GM19023 (cell line): ENCODE results near the gene NDUFS5.
"Not testable (repeated sequence)": the region's sequence is repeated elsewhere in the genome, so short reads cannot be mapped to it uniquely, and the experiment has no call there.

Experiments
- ATAC-seq: cut with Tn5 transposase; IDR thresholded peaks from one replicate; pipeline ENCODE4 v1.9.1; 2021; ENCODE audit warnings: mild to moderate bottlenecking, moderate library complexity; ENCODE audit not compliant: unreplicated experiment

The NDUFS5 gene

GRCh38 chr1:39014956-39015355 is 11.2 kb upstream of the NDUFS5 start:
- not testable (repeated sequence) for ATAC-seq

DNA sequence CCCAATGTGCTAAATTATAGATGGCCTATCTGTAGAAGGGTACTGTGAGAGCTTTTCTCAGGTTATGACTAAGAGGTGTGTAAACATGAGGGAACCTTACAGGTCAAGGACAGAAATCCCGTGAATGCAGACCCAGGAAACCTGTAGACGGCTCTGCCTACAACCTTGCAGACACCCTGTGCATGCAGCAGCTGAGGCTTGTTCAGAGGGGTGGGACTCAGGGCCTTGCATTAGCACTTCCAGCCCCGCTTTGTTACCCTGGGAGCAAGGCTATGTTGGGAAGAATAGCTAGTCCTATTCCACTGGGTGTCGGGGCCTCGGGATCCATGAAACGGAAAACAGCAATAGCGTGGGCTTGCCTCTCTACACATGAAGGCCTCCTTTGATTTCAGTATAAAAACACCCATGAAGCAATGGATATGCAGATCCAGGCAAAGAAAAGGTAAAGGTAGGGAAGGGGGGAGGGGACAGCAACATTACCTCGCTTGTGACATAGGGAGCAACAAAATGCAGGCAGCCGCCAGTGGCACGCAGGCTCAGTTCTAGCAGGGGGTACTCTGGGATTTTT is 9.5 kb upstream of the NDUFS5 start:
- ATAC-seq: no peak

GRCh38 chr1:39017266-39017665 is 8.9 kb upstream of the NDUFS5 start:
- no peak for ATAC-seq

DNA sequence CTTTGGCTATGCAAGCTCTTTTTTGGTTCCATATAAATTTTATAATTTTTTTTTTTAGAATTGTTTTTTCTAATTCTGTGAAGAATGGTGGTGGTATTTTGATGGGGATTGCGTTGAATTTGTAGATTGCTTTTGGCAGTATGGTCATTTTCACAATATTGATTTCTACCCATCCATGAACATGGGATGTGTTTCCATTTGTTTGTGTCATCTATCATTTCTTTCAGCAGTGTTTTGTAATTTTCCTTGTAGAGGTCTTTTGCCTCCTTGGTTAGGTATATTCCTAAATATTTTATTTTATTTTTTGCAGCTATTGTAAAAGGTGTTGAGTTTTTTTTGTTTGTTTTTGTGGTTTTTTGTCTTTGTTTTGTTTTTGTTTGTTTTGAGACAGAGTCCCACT is 5.7 kb upstream of the NDUFS5 start:
- not testable (repeated sequence) for ATAC-seq

- ATAC-seq: no peak
These were observed 4.7 kb upstream of the NDUFS5 start for GRCh38 chr1:39021426-39021825.

DNA sequence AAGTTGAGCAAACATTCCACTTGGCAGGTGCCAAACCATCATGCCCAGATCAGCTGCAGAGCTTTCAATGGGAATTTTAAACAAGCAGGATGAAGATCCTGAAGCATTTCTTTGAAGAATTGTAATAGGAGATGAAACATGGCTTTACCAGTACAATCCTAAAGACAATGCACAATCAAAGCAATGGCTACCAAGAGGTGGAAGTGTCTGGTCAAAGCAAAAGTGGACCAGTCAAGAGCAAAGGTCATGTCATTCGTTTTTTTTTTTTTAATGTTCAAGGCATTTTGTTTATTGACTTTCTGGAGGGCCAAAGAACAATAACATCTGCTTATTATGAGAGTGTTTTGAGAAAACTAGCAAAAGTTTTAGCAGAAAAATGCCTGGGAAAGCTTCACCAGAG is 3.0 kb upstream of the NDUFS5 start:
- ATAC-seq: no peak

- ATAC-seq: no peak
These were observed 837 bp downstream of the NDUFS5 start for GRCh38 chr1:39026866-39027507.

DNA sequence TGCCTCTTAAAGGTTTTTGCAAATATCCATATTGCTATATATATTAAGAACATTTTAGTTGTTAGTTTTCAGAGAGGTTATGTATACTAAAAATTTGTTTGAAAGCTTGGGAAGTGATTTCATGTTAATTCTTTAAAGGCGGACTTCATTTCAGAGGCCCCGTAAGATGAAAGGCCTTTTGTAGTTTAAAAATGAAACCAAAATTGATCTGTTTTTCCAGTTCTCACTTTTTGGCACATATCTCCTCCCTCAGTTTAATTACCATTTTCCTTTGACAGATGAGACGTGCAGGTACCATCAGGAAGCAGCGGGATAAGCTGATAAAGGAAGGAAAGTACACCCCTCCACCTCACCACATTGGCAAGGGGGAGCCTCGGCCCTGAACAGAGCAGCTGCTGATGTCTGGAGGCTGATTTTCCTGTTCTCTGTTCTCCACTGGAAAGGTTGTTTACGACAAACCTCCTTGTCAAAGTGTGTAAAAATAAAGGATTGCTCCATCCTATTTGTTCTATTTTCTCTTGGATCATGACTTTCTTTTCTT is 8.0 kb downstream of the NDUFS5 start:
- ATAC-seq: no peak

DNA sequence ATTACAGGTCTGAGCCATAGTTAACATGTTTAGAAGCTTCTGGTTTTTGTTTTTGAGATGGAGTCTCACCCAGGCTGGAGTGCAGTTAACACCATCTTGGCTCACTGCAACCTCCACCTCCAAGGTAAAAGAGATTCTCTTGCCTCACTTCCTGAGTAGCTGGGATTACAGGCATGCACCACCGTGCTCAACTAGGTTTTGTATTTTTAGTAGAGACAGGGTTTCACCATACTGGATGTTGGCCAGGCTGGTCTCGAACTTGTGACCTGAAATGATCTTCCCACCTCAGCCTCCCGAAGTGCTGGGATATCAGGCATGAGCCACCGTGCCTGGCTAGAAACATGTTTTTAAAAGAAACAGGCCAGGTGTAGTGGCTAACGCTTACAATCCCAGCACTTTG is 10.5 kb downstream of the NDUFS5 start:
- no peak for ATAC-seq

- no peak for ATAC-seq
These were observed 17.4 kb downstream of the NDUFS5 start for GRCh38 chr1:39043513-39043912.

DNA sequence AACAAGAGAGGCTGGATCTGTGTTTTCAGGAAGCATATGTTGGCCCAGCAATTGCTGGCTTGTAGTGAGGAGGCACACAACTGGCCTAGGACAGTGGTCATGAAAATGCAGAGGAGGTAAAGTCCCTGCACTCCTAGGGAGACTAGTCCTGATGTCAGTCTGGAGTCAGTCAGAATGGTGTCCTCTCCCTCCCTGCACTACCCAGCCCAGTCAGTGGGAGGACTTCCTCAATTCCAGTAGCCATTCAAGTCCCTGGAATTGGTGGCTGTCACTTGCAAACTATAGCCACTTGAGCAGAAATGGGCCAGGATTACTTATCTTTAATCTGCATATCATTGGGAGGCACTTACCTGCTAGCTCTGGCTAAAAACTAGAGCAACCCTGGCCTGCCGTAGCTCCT is 18.6 kb downstream of the NDUFS5 start:
- no peak for ATAC-seq

- no peak for ATAC-seq
These were observed 19.1 kb downstream of the NDUFS5 start for GRCh38 chr1:39045231-39045630.

DNA sequence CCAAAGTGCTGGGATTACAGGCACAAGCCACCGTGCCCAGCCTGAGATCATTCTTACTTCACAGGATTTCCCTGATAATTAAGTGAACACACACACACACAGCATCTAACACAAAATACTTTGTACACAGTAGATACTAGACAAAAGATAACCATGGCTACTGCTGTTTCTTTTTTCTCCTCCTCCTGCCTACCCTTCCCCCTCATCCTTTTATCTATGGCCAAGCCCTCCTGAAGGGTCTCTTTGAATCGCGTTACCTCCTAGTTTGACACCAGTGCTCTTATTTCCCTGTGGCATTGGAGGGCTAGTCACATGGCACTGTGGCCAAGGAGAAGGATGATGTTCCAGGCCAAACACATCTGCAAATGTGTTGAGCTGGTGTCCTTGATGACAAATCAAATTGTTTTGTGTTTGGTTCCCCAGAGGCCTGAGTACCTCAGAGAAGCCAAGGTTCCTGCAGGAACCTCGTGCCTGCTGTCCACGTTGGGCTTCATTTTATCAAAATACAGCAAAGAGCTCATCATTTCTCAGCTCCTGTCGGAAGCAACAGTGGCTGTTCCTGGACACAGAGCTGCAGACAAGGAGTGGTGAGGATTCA is 20.6 kb downstream of the NDUFS5 start:
- ATAC-seq: no peak

- ATAC-seq: no peak
These were observed 21.5 kb downstream of the NDUFS5 start for GRCh38 chr1:39047374-39048229.

DNA sequence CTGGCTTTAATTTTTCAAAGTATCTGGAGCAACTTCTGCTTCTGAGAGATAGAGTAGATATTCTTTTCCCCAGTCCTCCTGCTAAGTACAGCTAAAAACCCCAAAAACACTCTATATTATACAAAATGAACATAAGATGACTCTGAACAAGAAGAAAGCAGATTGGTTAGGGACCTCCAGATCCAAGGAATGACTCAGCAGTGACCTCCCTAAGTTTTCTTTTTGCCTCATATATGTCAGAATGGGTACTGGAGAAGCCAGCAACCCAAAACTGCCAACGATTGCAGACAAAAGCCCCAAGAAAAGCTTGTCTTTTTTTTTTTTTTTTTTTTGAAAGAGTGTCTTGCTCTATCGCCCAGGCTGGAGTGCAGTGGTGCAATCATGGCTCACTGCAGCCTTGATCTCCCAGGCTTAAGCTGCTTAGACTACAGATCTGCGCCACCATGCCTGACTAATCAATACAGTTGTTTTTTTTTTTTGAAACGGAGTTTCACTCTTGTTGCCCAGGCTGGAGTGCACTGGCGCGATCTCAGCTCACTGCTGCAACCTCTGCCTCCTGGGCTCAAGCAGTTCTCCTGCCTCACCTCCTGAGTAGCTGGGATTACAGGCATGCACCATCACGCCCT is 22.7 kb downstream of the NDUFS5 start:
- ATAC-seq: no peak

DNA sequence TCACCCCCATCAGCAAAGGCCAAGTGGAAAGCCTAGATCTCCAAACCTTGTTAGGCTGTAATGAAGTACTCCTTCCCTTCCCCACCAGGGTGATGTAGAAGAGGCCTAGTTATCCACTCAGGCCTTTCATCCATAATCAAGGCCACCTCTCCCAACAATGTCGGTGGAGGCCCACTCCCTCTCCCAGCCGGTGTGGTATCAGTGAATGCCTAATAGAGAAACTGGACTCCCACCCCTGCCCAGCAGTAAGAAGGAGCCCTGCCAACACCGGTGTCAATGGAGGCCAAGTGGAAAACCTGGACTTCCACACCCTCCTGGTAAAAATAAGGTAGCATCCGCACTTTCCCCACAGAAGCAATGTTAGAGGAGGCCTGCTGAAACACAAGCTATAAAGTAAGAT is 23.9 kb downstream of the NDUFS5 start:
- ATAC-seq: no peak

- ATAC-seq: not testable (repeated sequence)
These were observed 25.2 kb downstream of the NDUFS5 start for GRCh38 chr1:39051193-39051850.

GRCh38 chr1:39051956-39052355 is 25.8 kb downstream of the NDUFS5 start:
- no peak for ATAC-seq

GRCh38 chr1:39055213-39055710 is 29.1 kb downstream of the NDUFS5 start:
- not testable (repeated sequence) for ATAC-seq

DNA sequence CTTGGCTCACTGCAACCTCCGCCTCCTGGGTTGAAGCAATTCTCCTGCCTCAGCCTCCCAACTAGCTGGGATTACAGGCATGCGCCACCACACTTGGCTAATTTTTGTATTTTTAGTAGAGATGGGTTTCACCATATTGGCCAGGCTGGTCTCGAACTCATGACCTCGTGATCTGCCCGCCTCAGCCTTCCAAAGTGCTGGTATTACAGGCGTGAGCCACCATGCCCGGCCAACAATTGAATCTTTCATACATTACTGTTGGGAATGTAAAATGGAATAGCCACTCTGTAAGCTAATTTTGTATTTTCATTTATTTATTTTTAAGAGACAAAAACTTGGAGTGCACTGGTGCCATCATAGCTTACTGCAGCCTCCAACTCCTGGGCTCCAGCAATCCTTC is 35.4 kb downstream of the NDUFS5 start:
- ATAC-seq: not testable (repeated sequence)
